Measurements from ENCODE around the gene SBK1. TPM values are rescaled to one million over a fixed set of nuclear protein-coding genes. Genes with fewer than 3 reads are reported as not detected.

Gene SBK1
- total RNA-seq, 4 donors from 2014 or later, result 0.27 to 1.4 (median 0.32) TPM; not detected in 1

- no peak for DNase-seq
- intact Hi-C loops (cut with DNase I; ENCODE audit: low total_unique reads), result no loop called here
Measured at GRCh38 chr16:28304214-28304613, 11.9 kb downstream of the SBK1 start.

GRCh38 chr16:28307936-28308335 lies 15.6 kb downstream of the SBK1 start:
- no peaks in the 10 kb centered on the region for H3K9me3 ChIP-seq
- 80% methylated on average over 5 of the region's 5 CpGs; no CpG with 5 or more reads in 1 of the 2 donors for WGBS, 2 donors (ENCODE audit: low coverage in 1 of 2)
- no peaks in the 10 kb centered on the region for H3K4me1 ChIP-seq
- intact Hi-C loops (cut with DNase I; ENCODE audit: low total_unique reads) (no loop called here), in situ Hi-C loops (cut with MboI; ENCODE audit: low pct_ligation_motif_present in 1 of 4, low pct_unique_long_range_greater_than_20kb in 1 of 4, low sequenced_read_pairs in 3 of 4) (no loop called here)
- H3K27me3 ChIP-seq, result no peaks in the 10 kb centered on the region
- no peak for TF ChIP-seq POLR2AphosphoS5 (IDR thresholded peaks at IDR 0.05)
- no peak for TF ChIP-seq CTCF (IDR thresholded peaks at IDR 0.05)
- TF ChIP-seq POLR2A (IDR thresholded peaks at IDR 0.05), result no peak
- no peak for TF ChIP-seq EP300 (IDR thresholded peaks at IDR 0.05; ENCODE audit: low read depth)
- no peak overlapping the region for H3K27ac ChIP-seq
- no peaks in the 10 kb centered on the region for H3K36me3 ChIP-seq
- H3K4me3 ChIP-seq, result no peak overlapping the region
- no peak for DNase-seq

More at GRCh38 chr16:28304214-28304613, 11.9 kb downstream of the SBK1 start:
- no peaks in the 10 kb centered on the region for H3K27me3 ChIP-seq
- no peak overlapping the region for H3K4me3 ChIP-seq
- WGBS, 2 donors (ENCODE audit: low coverage in 1 of 2), result 68 to 80% methylated on average over 1 to 8 of the region's 8 CpGs
- TF ChIP-seq POLR2AphosphoS5 (IDR thresholded peaks at IDR 0.05) (no peak), EP300 (IDR thresholded peaks at IDR 0.05; ENCODE audit: low read depth) (no peak), CTCF (IDR thresholded peaks at IDR 0.05) (no peak), POLR2A (IDR thresholded peaks at IDR 0.05) (no peak)
- no peak overlapping the region for H3K27ac ChIP-seq
- no peaks in the 10 kb centered on the region for H3K4me1 ChIP-seq
- in situ Hi-C loops (cut with MboI; ENCODE audit: low pct_ligation_motif_present in 1 of 4, low pct_unique_long_range_greater_than_20kb in 1 of 4, low sequenced_read_pairs in 3 of 4), result no loop called here
- H3K36me3 ChIP-seq, result no peaks in the 10 kb centered on the region
- H3K9me3 ChIP-seq, result no peaks in the 10 kb centered on the region

GRCh38 chr16:28308794-28309584 lies 16.7 kb downstream of the SBK1 start:
- Histone ChIP-seq H3K9me3 (no peaks in the 10 kb centered on the region), H3K4me3 (no peak overlapping the region), H3K4me1 (no peaks in the 10 kb centered on the region), H3K27ac (no peak overlapping the region), H3K36me3 (no peaks in the 10 kb centered on the region), H3K27me3 (no peaks in the 10 kb centered on the region)
- DNase-seq, result no peak
- intact Hi-C loops (cut with DNase I; ENCODE audit: low total_unique reads), result no loop called here
- 87 to 100% methylated on average over 2 to 14 of the region's 14 CpGs for WGBS, 2 donors (ENCODE audit: low coverage in 1 of 2)
- no peak for TF ChIP-seq CTCF (IDR thresholded peaks at IDR 0.05)
- in situ Hi-C loops (cut with MboI; ENCODE audit: low pct_ligation_motif_present in 1 of 4, low pct_unique_long_range_greater_than_20kb in 1 of 4, low sequenced_read_pairs in 3 of 4), result no loop called here

GRCh38 chr16:28309811-28310311 lies 17.5 kb downstream of the SBK1 start:
- Histone ChIP-seq H3K4me1 (no peaks in the 10 kb centered on the region), H3K9me3 (no peaks in the 10 kb centered on the region), H3K36me3 (no peaks in the 10 kb centered on the region), H3K27me3 (no peaks in the 10 kb centered on the region), H3K4me3 (no peak overlapping the region), H3K27ac (no peak overlapping the region)
- TF ChIP-seq POLR2AphosphoS5 (IDR thresholded peaks at IDR 0.05), result no peak
- TF ChIP-seq CTCF (IDR thresholded peaks at IDR 0.05), result no peak
- TF ChIP-seq EP300 (IDR thresholded peaks at IDR 0.05; ENCODE audit: low read depth), result no peak
- TF ChIP-seq POLR2A (IDR thresholded peaks at IDR 0.05), result no peak
- intact Hi-C loops (cut with DNase I; ENCODE audit: low total_unique reads) (no loop called here), in situ Hi-C loops (cut with MboI; ENCODE audit: low pct_ligation_motif_present in 1 of 4, low pct_unique_long_range_greater_than_20kb in 1 of 4, low sequenced_read_pairs in 3 of 4) (no loop called here)
- peak; percentile 20 for DNase-seq
- 65% methylated on average over 20 of the region's 20 CpGs; no CpG with 5 or more reads in 1 of the 2 donors for WGBS, 2 donors (ENCODE audit: low coverage in 1 of 2)

Measured in transverse colon (tissue), 4 donors.